ENCODE measurements around the gene COPS7B.

COPS7B gene

DNA sequence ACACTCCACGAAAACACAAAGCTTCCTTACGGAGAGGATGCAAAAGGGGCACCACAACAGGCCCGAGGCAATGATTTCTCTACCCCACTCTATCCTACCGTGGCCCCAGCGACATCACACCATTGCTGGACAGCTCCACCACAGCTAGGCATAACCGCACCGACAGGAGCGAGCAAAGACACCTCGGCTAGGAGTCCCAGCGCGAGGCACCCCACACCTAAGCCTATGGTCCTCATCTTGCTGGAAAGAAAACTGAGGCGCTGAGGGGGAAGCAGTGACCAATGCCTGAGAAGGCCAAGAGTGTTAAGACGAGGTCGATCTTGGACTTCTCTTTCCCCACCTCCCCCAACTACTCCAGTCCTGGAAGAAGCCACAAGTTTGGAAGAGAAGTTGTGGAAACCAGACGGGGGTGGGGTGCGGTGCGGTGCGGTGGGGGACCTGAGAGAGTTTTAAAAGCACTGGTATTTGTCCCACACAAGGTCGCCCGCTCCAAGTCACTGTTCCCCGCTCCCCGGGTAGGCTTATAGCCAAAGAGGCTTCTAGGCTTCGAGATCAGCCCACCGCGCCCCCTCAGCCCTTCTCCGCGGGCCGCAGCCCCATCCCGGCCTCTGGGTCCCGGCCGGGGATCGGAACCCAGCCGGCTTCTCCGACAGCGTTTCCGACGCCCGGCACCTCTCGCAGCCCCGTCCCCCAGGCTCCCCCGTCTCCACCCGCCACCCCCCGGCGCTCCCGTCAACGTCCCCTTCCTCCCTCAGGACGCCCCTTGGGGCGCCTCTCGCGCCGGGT is 5.9 kb upstream of the COPS7B start:
- ATAC-seq: peak; percentile 11

DNA sequence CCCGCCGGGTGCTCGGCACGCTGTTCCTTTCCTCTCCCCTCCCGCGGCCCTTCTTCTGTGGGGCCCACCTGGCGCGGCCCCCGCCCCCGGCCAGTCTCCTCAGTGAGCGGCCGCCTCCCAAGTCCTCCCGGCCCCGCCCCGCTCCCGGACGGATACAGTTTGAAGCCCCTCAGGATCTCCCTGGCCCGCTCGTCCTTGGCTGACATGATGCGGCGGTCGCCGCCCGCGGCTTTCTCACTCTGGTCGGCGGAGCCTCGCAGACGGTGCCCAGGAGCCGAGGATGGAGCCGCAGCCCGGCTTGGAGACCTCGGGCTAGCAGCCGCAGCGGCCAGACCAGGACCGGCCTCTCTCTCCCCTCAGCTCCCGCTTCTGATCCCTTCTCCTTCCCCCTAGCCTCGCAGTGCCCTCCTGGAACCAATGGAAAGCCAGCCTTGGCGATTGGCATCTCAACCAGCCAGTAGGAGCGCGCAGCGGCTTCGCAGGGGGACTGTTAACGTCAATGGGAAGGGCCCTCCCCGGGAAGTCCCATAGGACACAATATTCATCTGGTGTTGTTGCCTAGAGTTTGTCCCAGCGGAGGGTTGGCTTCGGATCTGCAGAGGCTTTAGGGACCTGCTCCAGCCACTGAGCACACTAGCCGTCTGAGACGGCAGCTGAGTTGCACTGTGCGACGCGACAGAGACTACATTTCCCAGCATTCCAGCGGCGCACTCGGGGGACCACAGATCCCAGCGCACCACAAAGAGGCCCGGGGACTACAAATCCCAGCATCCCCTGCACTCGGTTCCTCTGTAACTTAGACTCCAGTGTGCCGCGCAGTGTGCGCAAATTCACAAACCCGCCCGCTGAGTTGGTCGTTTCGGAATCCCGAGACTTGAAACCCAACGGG is 5.1 kb upstream of the COPS7B start, which contains the start of gene PDE6D:
Gene PDE6D (minus strand): TSS at position 374 of the 889 bp plus-strand sequence. CDS start 168 bp downstream, at position 206.
- peak; percentile 97 for ATAC-seq
- TF ChIP-seq, protein P1, sequence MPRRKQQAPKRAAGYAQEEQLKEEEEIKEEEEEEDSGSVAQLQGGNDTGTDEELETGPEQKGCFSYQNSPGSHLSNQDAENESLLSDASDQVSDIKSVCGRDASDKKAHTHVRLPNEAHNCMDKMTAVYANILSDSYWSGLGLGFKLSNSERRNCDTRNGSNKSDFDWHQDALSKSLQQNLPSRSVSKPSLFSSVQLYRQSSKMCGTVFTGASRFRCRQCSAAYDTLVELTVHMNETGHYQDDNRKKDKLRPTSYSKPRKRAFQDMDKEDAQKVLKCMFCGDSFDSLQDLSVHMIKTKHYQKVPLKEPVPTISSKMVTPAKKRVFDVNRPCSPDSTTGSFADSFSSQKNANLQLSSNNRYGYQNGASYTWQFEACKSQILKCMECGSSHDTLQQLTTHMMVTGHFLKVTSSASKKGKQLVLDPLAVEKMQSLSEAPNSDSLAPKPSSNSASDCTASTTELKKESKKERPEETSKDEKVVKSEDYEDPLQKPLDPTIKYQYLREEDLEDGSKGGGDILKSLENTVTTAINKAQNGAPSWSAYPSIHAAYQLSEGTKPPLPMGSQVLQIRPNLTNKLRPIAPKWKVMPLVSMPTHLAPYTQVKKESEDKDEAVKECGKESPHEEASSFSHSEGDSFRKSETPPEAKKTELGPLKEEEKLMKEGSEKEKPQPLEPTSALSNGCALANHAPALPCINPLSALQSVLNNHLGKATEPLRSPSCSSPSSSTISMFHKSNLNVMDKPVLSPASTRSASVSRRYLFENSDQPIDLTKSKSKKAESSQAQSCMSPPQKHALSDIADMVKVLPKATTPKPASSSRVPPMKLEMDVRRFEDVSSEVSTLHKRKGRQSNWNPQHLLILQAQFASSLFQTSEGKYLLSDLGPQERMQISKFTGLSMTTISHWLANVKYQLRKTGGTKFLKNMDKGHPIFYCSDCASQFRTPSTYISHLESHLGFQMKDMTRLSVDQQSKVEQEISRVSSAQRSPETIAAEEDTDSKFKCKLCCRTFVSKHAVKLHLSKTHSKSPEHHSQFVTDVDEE (CRISPR knock-in tag; IDR thresholded peaks at IDR 0.05): peak; percentile 83
- TF ChIP-seq SNAI2 (CRISPR knock-in tag; IDR thresholded peaks at IDR 0.05) (no peak), ZFP3 (CRISPR knock-in tag; IDR thresholded peaks at IDR 0.05) (0 out of 2 replicates have a peak, but pooled peaks have one; percentile 40)
- TF ChIP-seq, protein P2, sequence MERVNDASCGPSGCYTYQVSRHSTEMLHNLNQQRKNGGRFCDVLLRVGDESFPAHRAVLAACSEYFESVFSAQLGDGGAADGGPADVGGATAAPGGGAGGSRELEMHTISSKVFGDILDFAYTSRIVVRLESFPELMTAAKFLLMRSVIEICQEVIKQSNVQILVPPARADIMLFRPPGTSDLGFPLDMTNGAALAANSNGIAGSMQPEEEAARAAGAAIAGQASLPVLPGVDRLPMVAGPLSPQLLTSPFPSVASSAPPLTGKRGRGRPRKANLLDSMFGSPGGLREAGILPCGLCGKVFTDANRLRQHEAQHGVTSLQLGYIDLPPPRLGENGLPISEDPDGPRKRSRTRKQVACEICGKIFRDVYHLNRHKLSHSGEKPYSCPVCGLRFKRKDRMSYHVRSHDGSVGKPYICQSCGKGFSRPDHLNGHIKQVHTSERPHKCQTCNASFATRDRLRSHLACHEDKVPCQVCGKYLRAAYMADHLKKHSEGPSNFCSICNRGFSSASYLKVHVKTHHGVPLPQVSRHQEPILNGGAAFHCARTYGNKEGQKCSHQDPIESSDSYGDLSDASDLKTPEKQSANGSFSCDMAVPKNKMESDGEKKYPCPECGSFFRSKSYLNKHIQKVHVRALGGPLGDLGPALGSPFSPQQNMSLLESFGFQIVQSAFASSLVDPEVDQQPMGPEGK (CRISPR knock-in tag; IDR thresholded peaks at IDR 0.05; ENCODE audit: borderline replicate concordance): no peak

More for the DNA sequence above, 5.9 kb upstream of the COPS7B start:
- TF ChIP-seq, protein P1 (CRISPR knock-in tag; IDR thresholded peaks at IDR 0.05): no peak
- no peak for TF ChIP-seq ZC3H10 (CRISPR knock-in tag; IDR thresholded peaks at IDR 0.05)
- TF ChIP-seq RARB (CRISPR knock-in tag; IDR thresholded peaks at IDR 0.05): no peak
- no peak for TF ChIP-seq BACH2 (CRISPR knock-in tag; IDR thresholded peaks at IDR 0.05; ENCODE audit: borderline replicate concordance)
- TF ChIP-seq ZNF8 (CRISPR knock-in tag; IDR thresholded peaks at IDR 0.05): no peak
- TF ChIP-seq ARNTL (CRISPR knock-in tag; IDR thresholded peaks at IDR 0.05; ENCODE audit: borderline replicate concordance, low read depth): no peak
- no peak for TF ChIP-seq TCF4 (CRISPR knock-in tag; IDR thresholded peaks at IDR 0.05; ENCODE audit: borderline replicate concordance)
- no peak for TF ChIP-seq PPARA (CRISPR knock-in tag; IDR thresholded peaks at IDR 0.05; ENCODE audit: borderline replicate concordance)
- TF ChIP-seq ZFP30 (CRISPR knock-in tag; IDR thresholded peaks at IDR 0.05): no peak
- TF ChIP-seq GLIS3 (CRISPR knock-in tag; IDR thresholded peaks at IDR 0.05): no peak
- TF ChIP-seq, protein P3, sequence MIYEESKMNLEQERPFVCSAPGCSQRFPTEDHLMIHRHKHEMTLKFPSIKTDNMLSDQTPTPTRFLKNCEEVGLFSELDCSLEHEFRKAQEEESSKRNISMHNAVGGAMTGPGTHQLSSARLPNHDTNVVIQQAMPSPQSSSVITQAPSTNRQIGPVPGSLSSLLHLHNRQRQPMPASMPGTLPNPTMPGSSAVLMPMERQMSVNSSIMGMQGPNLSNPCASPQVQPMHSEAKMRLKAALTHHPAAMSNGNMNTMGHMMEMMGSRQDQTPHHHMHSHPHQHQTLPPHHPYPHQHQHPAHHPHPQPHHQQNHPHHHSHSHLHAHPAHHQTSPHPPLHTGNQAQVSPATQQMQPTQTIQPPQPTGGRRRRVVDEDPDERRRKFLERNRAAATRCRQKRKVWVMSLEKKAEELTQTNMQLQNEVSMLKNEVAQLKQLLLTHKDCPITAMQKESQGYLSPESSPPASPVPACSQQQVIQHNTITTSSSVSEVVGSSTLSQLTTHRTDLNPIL (CRISPR knock-in tag; IDR thresholded peaks at IDR 0.05; ENCODE audit: low read depth): no peak
- TF ChIP-seq, protein P4, sequence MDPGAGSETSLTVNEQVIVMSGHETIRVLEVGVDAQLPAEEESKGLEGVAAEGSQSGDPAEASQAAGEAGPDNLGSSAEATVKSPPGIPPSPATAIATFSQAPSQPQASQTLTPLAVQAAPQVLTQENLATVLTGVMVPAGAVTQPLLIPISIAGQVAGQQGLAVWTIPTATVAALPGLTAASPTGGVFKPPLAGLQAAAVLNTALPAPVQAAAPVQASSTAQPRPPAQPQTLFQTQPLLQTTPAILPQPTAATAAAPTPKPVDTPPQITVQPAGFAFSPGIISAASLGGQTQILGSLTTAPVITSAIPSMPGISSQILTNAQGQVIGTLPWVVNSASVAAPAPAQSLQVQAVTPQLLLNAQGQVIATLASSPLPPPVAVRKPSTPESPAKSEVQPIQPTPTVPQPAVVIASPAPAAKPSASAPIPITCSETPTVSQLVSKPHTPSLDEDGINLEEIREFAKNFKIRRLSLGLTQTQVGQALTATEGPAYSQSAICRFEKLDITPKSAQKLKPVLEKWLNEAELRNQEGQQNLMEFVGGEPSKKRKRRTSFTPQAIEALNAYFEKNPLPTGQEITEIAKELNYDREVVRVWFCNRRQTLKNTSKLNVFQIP (CRISPR knock-in tag; IDR thresholded peaks at IDR 0.05; ENCODE audit: borderline replicate concordance, low read depth): no peak
- TF ChIP-seq, protein P5, sequence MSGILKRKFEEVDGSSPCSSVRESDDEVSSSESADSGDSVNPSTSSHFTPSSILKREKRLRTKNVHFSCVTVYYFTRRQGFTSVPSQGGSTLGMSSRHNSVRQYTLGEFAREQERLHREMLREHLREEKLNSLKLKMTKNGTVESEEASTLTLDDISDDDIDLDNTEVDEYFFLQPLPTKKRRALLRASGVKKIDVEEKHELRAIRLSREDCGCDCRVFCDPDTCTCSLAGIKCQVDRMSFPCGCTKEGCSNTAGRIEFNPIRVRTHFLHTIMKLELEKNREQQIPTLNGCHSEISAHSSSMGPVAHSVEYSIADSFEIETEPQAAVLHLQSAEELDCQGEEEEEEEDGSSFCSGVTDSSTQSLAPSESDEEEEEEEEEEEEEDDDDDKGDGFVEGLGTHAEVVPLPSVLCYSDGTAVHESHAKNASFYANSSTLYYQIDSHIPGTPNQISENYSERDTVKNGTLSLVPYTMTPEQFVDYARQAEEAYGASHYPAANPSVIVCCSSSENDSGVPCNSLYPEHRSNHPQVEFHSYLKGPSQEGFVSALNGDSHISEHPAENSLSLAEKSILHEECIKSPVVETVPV (CRISPR knock-in tag; IDR thresholded peaks at IDR 0.05): no peak
- TF ChIP-seq, protein P2 (CRISPR knock-in tag; IDR thresholded peaks at IDR 0.05; ENCODE audit: borderline replicate concordance): no peak
- TF ChIP-seq ESRRG (CRISPR knock-in tag; IDR thresholded peaks at IDR 0.05): no peak
- no peak for TF ChIP-seq CSDC2 (CRISPR knock-in tag; IDR thresholded peaks at IDR 0.05)
